K562 (cell line): ENCODE measurements around the gene CSTPP1. TPM values are rescaled to one million over a fixed set of nuclear protein-coding genes. Genes with fewer than 3 reads are reported as not detected.

Experiments
- ATAC-seq: fragments of 200-7000 bp; cut with Tn5 transposase; 3 replicates; pipeline ENCODE4 v1.9.1; 2020; ENCODE audit warnings: moderate library complexity
- BruUV-seq: library from RNA; stranded (reverse); fragments of 400-500 nt; replicated peaks from 2 replicates; lab custom pipeline; 2021; lab: Mats Ljungman, UMichigan
- CTCF ChIA-PET: fragments of 300-600 bp; formaldehyde crosslinking; extraction: SDS; loops from one replicate; lab custom pipeline; 2021; ENCODE audit warnings: low intra/inter-chr PET ratio; lab: Yijun Ruan, JAX
- POLR2A ChIA-PET: fragments of 300-600, 350-650 bp; sonication (Branson Sonifier 250); formaldehyde crosslinking; extraction: SDS; loops from one replicate; lab custom pipeline; 2021; ENCODE audit warnings: antibody characterized with exemption, inconsistent platforms; lab: Yijun Ruan, JAX
- DNase-seq, 4 experiments: peaks; one replicate each; pipeline versions ENCODE4 v3.0.0 to v3.0.0-alpha.2; 2011 to 2018; ENCODE audit warnings: low spot score in 3 of 4, mixed read lengths in 3 of 4; ENCODE audit errors: extremely low read depth in 1 of 4
- FAIRE-seq: peaks from 2 replicates; lab custom pipeline; 2011; peaks lifted over from hg19 to GRCh38; lab: Jason Lieb, UNC
- H2AFZ ChIP-seq: 2 replicates; pipeline ENCODE4 v1.6.0; 2011; ENCODE audit warnings: low read depth, low read length, control low read depth, inconsistent platforms
- H3K27ac ChIP-seq: fragments of 200-600 bp; 3 replicates; pipeline ENCODE4 v1.8.0; 2011; ENCODE audit warnings: low read depth, mild to moderate bottlenecking, control low read depth, inconsistent platforms, low read length, moderate library complexity, mixed read lengths; ENCODE audit errors: extremely low read depth
- H3K27me3 ChIP-seq, 2 experiments: fragments of 300-600 bp in 1 of 2; 2 replicates in 1 of 2; 3 replicates in 1 of 2; pipeline versions ENCODE4 v1.6.0 to v1.8.0; 2011; ENCODE audit warnings: inconsistent platforms in 2 of 2, low read length in 2 of 2, mild to moderate bottlenecking in 1 of 2, mixed read lengths in 1 of 2, moderate library complexity in 1 of 2; ENCODE audit not compliant: control insufficient read depth in 2 of 2, insufficient read depth in 2 of 2
- H3K36me3 ChIP-seq: fragments of 300-600 bp; 3 replicates; pipeline ENCODE4 v1.8.0; 2011; ENCODE audit warnings: mild to moderate bottlenecking, low read length, inconsistent platforms; ENCODE audit not compliant: control insufficient read depth, insufficient read depth
- H3K4me1 ChIP-seq, 2 experiments: fragments of 200-600 bp in 1 of 2; replicated peaks in 1 of 2; 2 replicates in 1 of 2; 3 replicates in 1 of 2; pipeline versions ENCODE4 v1.5.1 to v1.8.0; 2011; ENCODE audit warnings: inconsistent platforms in 2 of 2, low read length in 2 of 2, mild to moderate bottlenecking in 1 of 2, mixed read lengths in 1 of 2, moderate library complexity in 1 of 2; ENCODE audit not compliant: control insufficient read depth in 2 of 2, insufficient read depth in 2 of 2
- H3K4me2 ChIP-seq: 2 replicates; pipeline ENCODE4 v1.6.1; 2011; ENCODE audit warnings: low read length, control low read depth, inconsistent platforms, mixed read lengths; ENCODE audit not compliant: insufficient read depth
- H3K4me3 ChIP-seq: fragments of 200-600 bp; sonication (generic), shearing (Covaris generic); 2 replicates; pipeline ENCODE4 v1.5.1; 2016; ENCODE audit warnings: control low read depth, inconsistent platforms
- H3K79me2 ChIP-seq: fragments of 200-600 bp; 3 replicates; pipeline ENCODE4 v1.8.0; 2011; ENCODE audit warnings: low read length, inconsistent platforms; ENCODE audit not compliant: control insufficient read depth, insufficient read depth
- H3K9ac ChIP-seq, 2 experiments: 2 replicates each; pipeline versions ENCODE4 v1.6.0 to v1.6.1; 2011; ENCODE audit warnings: low read depth in 2 of 2, low read length in 2 of 2, control low read depth in 1 of 2, inconsistent platforms in 1 of 2, mild to moderate bottlenecking in 1 of 2, mixed read lengths in 1 of 2; ENCODE audit not compliant: insufficient read depth in 1 of 2
- H3K9me1 ChIP-seq: one replicate; pipeline ENCODE4 v1.6.0; 2011; ENCODE audit warnings: inconsistent platforms, mild to moderate bottlenecking, low read length, moderate library complexity; ENCODE audit not compliant: control insufficient read depth, insufficient read depth
- H3K9me3 ChIP-seq: replicated peaks from 2 replicates; pipeline ENCODE4 v1.5.1; 2011; ENCODE audit warnings: low read depth, low read length, inconsistent platforms; ENCODE audit not compliant: control insufficient read depth, insufficient read depth
- H4K20me1 ChIP-seq: replicated peaks from 2 replicates; pipeline ENCODE4 v1.6.1; 2011; ENCODE audit warnings: low read length, inconsistent platforms, mixed read lengths; ENCODE audit not compliant: control insufficient read depth, insufficient read depth
- CTBP1 ChIP-seq: fragments of 450-650 bp; IDR thresholded peaks from 2 replicates; pipeline ENCODE4 v1.6.1; 2016; ENCODE audit warnings: borderline replicate concordance
- FOXP1 ChIP-seq: sonication (generic); formaldehyde crosslinking; IDR thresholded peaks from 2 replicates; pipeline ENCODE4 v1.8.0; 2022; ENCODE audit warnings: mild to moderate bottlenecking, missing genetic modification reagents
- HMG20B ChIP-seq: fragments of 250-450 bp; sonication (Bioruptor Pico); IDR thresholded peaks from 2 replicates; pipeline ENCODE4 v1.5.0; 2021; ENCODE audit warnings: mild to moderate bottlenecking
- MAFF ChIP-seq: IDR thresholded peaks from 2 replicates; pipeline ENCODE4 v1.6.1; 2012; ENCODE audit warnings: low read length, improper control_type of control experiment
- NONO ChIP-seq, 2 experiments: fragments of 200-400 bp in 1 of 2; fragments of 450-650 bp in 1 of 2; formaldehyde crosslinking in 1 of 2; IDR thresholded peaks; 2 replicates each; pipeline ENCODE4 v1.6.1; 2017; ENCODE audit warnings: low read depth in 2 of 2, mild to moderate bottlenecking in 2 of 2, moderate library complexity in 2 of 2, low read length in 1 of 2
- ZNF79 ChIP-seq: fragments of 250-450 bp; sonication (Bioruptor Pico); IDR thresholded peaks from 2 replicates; pipeline ENCODE4 v1.4.0; 2020; ENCODE audit warnings: low read depth, mild to moderate bottlenecking, moderate library complexity
- ZSCAN32 ChIP-seq: fragments of 450-650 bp; formaldehyde crosslinking; IDR thresholded peaks from 2 replicates; pipeline ENCODE4 v1.4.0; 2020; ENCODE audit warnings: mild to moderate bottlenecking, moderate library complexity
- WGBS: fragments of 100-300 bp; shearing (Covaris generic); methylation state at CpG from one replicate; pipeline ENCODE4 v1.1.6; 2016; ENCODE audit warnings: low coverage, mixed read lengths; ENCODE audit not compliant: insufficient coverage; ENCODE audit errors: missing lambda C conversion rate; 5-methylcytosine and 5-hydroxymethylcytosine counted together
- in situ Hi-C: fragments of 300-500 bp; cut with MboI; formaldehyde crosslinking; loops from 4 replicates; pipeline ENCODE4 v1.15.0; 2018; ENCODE audit warnings: inconsistent platforms, mixed read lengths
- intact Hi-C: fragments of 100-400 bp; cut with micrococcal nuclease; formaldehyde crosslinking; loops from 2 replicates; pipeline ENCODE4 v1.14.2; 2022
- polyA plus RNA-seq, 8 experiments: library from polyadenylated mRNA; depleted of rRNA in 4 of 8; stranded (reverse) in 5 of 8; unstranded in 3 of 8; fragments of >200 nt; fragmentation: Nextera tagmentation in 2 of 8; fragmentation: Illumina TruSeq in 1 of 8; extraction: Ambion mirVana in 2 of 8; extraction: Trizol in 1 of 8; gene quantifications; 2 replicates each; pipeline versions ENCODE4 v1.2.1 to v1.2.3, GENCODE V29; 2011 to 2014; ENCODE audit warnings: inconsistent platforms in 1 of 8, missing spikeins in 1 of 8
- total RNA-seq, 7 experiments: library from RNA; depleted of rRNA in 6 of 7; stranded (reverse); fragments of >200 nt in 6 of 7; fragmentation: Illumina TruSeq in 2 of 7; extraction: Trizol in 2 of 7; gene quantifications; 2 replicates each; pipeline versions ENCODE4 v1.2.1 to v1.2.3, GENCODE V29; 2011 to 2021; ENCODE audit warnings: low replicate concordance in 1 of 7
- TF ChIP-seq, protein P1 (sequence below), 2 experiments: fragments of 450-650 bp; IDR thresholded peaks; 2 replicates each; pipeline ENCODE4 v1.6.1; 2016; ENCODE audit warnings: mild to moderate bottlenecking in 2 of 2, borderline replicate concordance in 1 of 2, low read depth in 1 of 2, moderate library complexity in 1 of 2
- TF ChIP-seq, protein P2 (sequence below): fragments of 450-650 bp; IDR thresholded peaks from 2 replicates; pipeline ENCODE4 v1.6.1; 2018; ENCODE audit not compliant: partially characterized antibody

The CSTPP1 gene
- total and polyA plus RNA-seq, 9 of the 15 experiments (the other 6 are each of a cell fraction or from before 2014, with no cell fraction given): 6.5 to 17.8 (median 9.2) TPM

DNA sequence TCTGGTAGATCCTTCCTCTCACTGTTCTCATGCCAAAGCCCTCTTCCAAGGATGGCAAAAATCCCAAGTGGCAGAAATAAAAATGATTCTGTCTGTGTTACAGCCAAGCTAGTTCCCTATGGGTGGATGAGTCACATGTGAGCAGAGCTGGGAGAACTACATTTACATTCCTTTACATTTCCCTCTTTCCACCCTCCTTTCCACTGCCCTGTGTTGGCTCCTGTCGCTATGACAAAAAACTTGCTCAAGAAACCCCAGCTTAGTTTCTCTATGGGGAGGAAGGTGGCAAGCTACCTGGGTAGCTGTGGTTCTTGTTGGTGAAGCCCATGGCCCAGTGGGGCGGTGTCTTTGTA lies 268.1 kb downstream of the CSTPP1 start:
- intact Hi-C loops: no loop called here
- POLR2A ChIA-PET: interaction anchor here (1.0 to 1.6 kb wide), 3 partner anchors 11 to 44 kb away, joined by 3 to 4 read pairs (median 3); partner anchors contain the start of genes ACP2 and DDB2
- Histone ChIP-seq H3K9ac (no peak overlapping the region), H3K9me1 (no peaks in the 10 kb centered on the region), H3K4me1 (no peaks in the 10 kb centered on the region; a peak in 3 of 5 replicates), H3K9me3 (no peaks in the 10 kb centered on the region), H3K4me3 (no peak overlapping the region), H3K36me3 (no peaks in the 10 kb centered on the region), H3K27ac (no peak overlapping the region), H3K4me2 (no peak overlapping the region), H3K79me2 (no peaks in the 10 kb centered on the region), H3K27me3 (peaks cover 6 to 27% of the 10 kb centered on the region in 2 experiments; a peak in 4 of 5 replicates), H2AFZ (no peak overlapping the region), H4K20me1 (no peaks in the 10 kb centered on the region)
- BruUV-seq: no TSS peak
- 5% methylated on average over 2 of the region's 2 CpGs for WGBS
- CTCF ChIA-PET: no interaction called here
- FAIRE-seq (no peak), ATAC-seq (no peak), DNase-seq (peak in 1 of 4 experiments; percentile 13)
- in situ Hi-C loops: no loop called here
- no peak for TF ChIP-seq HMG20B (CRISPR knock-in tag)
- TF ChIP-seq, protein P1, sequence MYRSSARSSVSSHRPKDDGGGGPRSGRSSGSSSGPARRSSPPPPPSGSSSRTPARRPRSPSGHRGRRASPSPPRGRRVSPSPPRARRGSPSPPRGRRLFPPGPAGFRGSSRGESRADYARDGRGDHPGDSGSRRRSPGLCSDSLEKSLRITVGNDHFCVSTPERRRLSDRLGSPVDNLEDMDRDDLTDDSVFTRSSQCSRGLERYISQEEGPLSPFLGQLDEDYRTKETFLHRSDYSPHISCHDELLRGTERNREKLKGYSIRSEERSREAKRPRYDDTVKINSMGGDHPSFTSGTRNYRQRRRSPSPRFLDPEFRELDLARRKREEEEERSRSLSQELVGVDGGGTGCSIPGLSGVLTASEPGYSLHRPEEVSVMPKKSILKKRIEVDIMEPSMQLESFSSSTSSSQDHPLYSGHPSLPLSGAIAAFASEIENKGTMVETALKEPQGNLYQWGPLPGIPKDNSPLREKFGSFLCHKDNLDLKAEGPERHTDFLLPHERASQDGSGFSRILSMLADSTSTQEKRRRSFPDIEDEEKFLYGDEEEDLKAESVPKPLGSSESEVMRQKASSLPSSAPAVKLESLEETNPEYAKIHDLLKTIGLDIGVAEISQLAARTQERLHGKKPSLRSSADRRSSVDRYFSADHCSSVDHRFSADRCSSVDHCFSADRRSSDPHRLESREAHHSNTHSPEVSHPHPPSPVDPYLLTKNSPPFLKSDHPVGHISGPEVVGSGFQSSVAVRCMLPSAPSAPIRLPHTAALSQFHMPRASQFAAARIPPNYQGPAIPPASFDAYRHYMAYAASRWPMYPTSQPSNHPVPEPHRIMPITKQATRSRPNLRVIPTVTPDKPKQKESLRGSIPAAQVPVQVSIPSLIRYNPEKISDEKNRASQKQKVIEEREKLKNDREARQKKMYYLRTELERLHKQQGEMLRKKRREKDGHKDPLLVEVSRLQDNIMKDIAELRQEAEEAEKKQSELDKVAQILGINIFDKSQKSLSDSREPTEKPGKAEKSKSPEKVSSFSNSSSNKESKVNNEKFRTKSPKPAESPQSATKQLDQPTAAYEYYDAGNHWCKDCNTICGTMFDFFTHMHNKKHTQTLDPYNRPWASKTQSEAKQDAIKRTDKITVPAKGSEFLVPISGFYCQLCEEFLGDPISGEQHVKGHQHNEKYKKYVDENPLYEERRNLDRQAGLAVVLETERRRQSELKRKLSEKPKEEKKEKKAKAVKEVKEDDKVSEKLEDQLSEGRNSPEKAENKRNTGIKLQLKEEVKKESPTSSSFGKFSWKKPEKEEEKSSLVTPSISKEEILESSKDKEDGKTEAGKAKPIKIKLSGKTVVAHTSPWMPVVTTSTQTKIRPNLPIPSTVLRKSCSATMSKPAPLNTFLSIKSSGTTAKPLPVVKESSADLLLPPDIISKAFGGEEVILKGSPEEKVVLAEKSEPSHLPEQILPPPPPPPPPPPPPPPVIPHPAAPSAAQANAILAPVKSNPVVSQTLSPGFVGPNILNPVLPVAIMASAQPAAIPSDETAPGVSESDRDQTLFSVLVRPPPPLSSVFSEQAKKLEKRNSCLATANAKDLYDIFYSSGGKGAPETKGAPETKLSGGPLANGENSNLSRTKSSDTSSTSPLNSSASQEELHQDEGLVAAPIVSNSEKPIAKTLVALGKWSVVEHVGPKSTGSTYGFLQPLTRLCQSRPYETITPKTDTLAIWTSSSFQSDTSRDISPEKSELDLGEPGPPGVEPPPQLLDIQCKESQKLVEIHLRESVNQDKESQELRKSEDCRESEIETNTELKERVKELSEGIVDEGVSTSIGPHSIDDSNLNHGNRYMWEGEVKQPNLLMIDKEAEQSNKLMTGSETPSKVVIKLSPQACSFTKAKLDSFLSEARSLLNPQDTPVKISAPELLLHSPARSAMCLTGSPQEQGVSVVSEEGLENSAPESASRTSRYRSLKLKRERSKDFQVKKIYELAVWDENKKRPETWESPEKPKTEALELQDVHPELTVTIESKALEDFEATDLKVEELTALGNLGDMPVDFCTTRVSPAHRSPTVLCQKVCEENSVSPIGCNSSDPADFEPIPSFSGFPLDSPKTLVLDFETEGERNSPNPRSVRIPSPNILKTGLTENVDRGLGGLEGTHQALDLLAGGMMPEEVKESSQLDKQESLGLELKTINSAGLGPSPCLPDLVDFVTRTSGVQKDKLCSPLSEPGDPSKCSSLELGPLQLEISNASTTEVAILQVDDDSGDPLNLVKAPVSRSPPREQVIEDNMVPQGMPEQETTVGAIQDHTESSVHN (IDR thresholded peaks at IDR 0.05; ENCODE audit: borderline replicate concordance in 1 of 2, low read depth in 1 of 2): no peak
- 0 out of 2 replicates have a peak, but pooled peaks have one; percentile 4 for TF ChIP-seq CTBP1
- TF ChIP-seq ZNF79 (CRISPR knock-in tag): no peak
- TF ChIP-seq NONO (IDR thresholded peaks at IDR 0.05; ENCODE audit: low read depth in 2 of 2, low read length in 1 of 2): no peak
- no peak for TF ChIP-seq MAFF
- TF ChIP-seq, protein P2, sequence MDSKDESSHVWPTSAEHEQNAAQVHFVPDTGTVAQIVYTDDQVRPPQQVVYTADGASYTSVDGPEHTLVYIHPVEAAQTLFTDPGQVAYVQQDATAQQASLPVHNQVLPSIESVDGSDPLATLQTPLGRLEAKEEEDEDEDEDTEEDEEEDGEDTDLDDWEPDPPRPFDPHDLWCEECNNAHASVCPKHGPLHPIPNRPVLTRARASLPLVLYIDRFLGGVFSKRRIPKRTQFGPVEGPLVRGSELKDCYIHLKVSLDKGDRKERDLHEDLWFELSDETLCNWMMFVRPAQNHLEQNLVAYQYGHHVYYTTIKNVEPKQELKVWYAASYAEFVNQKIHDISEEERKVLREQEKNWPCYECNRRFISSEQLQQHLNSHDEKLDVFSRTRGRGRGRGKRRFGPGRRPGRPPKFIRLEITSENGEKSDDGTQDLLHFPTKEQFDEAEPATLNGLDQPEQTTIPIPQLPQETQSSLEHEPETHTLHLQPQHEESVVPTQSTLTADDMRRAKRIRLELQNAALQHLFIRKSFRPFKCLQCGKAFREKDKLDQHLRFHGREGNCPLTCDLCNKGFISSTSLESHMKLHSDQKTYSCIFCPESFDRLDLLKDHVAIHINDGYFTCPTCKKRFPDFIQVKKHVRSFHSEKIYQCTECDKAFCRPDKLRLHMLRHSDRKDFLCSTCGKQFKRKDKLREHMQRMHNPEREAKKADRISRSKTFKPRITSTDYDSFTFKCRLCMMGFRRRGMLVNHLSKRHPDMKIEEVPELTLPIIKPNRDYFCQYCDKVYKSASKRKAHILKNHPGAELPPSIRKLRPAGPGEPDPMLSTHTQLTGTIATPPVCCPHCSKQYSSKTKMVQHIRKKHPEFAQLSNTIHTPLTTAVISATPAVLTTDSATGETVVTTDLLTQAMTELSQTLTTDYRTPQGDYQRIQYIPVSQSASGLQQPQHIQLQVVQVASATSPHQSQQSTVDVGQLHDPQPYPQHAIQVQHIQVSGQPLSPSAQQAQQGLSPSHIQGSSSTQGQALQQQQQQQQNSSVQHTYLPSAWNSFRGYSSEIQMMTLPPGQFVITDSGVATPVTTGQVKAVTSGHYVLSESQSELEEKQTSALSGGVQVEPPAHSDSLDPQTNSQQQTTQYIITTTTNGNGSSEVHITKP: no peak
- no peak for TF ChIP-seq ZSCAN32 (CRISPR knock-in tag)
- TF ChIP-seq FOXP1 (CRISPR knock-in tag): no peak
